ENCODE data around the gene XYLT1.

The XYLT1 gene

DNA sequence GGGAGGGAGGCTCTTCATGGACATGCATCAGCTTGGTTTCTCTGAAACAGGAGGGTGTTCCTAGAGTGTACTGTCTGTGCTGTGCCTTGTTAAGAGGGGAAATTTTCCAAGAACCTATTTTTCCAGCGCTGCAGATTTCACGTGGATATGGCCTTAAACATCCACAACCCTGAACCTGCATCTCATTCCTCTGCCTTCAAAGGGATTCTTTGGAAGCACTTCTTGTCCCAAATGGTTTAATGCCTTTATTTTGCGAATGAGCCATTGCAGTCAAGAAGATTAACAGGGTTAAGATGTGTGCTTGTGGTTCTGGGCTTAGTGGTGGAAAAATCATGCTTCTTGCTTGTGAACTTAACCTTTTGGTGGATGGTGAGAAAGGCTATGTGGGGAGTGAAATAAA is 161.2 kb downstream of the XYLT1 start:
- no peak for ATAC-seq
- no peak for TF ChIP-seq ISL1 (CRISPR knock-in tag; IDR thresholded peaks at IDR 0.05)
- no peak for TF ChIP-seq TCF4 (CRISPR knock-in tag; IDR thresholded peaks at IDR 0.05; ENCODE audit: borderline replicate concordance)
- no peak for TF ChIP-seq TOX (CRISPR knock-in tag; IDR thresholded peaks at IDR 0.05; ENCODE audit: borderline replicate concordance)
- no peak for TF ChIP-seq TSHZ2 (CRISPR knock-in tag; IDR thresholded peaks at IDR 0.05)
- TF ChIP-seq GLIS3 (CRISPR knock-in tag; IDR thresholded peaks at IDR 0.05), result no peak
- TF ChIP-seq PPARA (CRISPR knock-in tag; IDR thresholded peaks at IDR 0.05; ENCODE audit: borderline replicate concordance), result no peak
- TF ChIP-seq, protein P1, sequence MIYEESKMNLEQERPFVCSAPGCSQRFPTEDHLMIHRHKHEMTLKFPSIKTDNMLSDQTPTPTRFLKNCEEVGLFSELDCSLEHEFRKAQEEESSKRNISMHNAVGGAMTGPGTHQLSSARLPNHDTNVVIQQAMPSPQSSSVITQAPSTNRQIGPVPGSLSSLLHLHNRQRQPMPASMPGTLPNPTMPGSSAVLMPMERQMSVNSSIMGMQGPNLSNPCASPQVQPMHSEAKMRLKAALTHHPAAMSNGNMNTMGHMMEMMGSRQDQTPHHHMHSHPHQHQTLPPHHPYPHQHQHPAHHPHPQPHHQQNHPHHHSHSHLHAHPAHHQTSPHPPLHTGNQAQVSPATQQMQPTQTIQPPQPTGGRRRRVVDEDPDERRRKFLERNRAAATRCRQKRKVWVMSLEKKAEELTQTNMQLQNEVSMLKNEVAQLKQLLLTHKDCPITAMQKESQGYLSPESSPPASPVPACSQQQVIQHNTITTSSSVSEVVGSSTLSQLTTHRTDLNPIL (CRISPR knock-in tag; IDR thresholded peaks at IDR 0.05; ENCODE audit: low read depth), result no peak
- TF ChIP-seq ZNF565 (CRISPR knock-in tag; conservative IDR thresholded peaks at IDR 0.05; ENCODE audit: low read depth), result no peak
- TF ChIP-seq, protein P2, sequence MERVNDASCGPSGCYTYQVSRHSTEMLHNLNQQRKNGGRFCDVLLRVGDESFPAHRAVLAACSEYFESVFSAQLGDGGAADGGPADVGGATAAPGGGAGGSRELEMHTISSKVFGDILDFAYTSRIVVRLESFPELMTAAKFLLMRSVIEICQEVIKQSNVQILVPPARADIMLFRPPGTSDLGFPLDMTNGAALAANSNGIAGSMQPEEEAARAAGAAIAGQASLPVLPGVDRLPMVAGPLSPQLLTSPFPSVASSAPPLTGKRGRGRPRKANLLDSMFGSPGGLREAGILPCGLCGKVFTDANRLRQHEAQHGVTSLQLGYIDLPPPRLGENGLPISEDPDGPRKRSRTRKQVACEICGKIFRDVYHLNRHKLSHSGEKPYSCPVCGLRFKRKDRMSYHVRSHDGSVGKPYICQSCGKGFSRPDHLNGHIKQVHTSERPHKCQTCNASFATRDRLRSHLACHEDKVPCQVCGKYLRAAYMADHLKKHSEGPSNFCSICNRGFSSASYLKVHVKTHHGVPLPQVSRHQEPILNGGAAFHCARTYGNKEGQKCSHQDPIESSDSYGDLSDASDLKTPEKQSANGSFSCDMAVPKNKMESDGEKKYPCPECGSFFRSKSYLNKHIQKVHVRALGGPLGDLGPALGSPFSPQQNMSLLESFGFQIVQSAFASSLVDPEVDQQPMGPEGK (CRISPR knock-in tag; IDR thresholded peaks at IDR 0.05; ENCODE audit: borderline replicate concordance), result no peak
- TF ChIP-seq ARNTL (CRISPR knock-in tag; IDR thresholded peaks at IDR 0.05; ENCODE audit: borderline replicate concordance, low read depth), result no peak
- TF ChIP-seq ZFP30 (CRISPR knock-in tag; IDR thresholded peaks at IDR 0.05), result no peak
- TF ChIP-seq ZNF8 (CRISPR knock-in tag; IDR thresholded peaks at IDR 0.05), result no peak
- TF ChIP-seq, protein P3, sequence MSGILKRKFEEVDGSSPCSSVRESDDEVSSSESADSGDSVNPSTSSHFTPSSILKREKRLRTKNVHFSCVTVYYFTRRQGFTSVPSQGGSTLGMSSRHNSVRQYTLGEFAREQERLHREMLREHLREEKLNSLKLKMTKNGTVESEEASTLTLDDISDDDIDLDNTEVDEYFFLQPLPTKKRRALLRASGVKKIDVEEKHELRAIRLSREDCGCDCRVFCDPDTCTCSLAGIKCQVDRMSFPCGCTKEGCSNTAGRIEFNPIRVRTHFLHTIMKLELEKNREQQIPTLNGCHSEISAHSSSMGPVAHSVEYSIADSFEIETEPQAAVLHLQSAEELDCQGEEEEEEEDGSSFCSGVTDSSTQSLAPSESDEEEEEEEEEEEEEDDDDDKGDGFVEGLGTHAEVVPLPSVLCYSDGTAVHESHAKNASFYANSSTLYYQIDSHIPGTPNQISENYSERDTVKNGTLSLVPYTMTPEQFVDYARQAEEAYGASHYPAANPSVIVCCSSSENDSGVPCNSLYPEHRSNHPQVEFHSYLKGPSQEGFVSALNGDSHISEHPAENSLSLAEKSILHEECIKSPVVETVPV (CRISPR knock-in tag; IDR thresholded peaks at IDR 0.05), result no peak
- no peak for TF ChIP-seq ZC3H10 (CRISPR knock-in tag; IDR thresholded peaks at IDR 0.05)
- TF ChIP-seq BACH2 (CRISPR knock-in tag; IDR thresholded peaks at IDR 0.05; ENCODE audit: borderline replicate concordance), result no peak
- TF ChIP-seq SNAI2 (CRISPR knock-in tag; IDR thresholded peaks at IDR 0.05), result no peak
- no peak for TF ChIP-seq ZFP3 (CRISPR knock-in tag; IDR thresholded peaks at IDR 0.05)
- TF ChIP-seq RARB (CRISPR knock-in tag; IDR thresholded peaks at IDR 0.05), result no peak
- no peak for TF ChIP-seq CSDC2 (CRISPR knock-in tag; IDR thresholded peaks at IDR 0.05)
- no peak for TF ChIP-seq OSR1 (CRISPR knock-in tag; IDR thresholded peaks at IDR 0.05)

- ATAC-seq, result no peak
- TF ChIP-seq TOX (CRISPR knock-in tag; IDR thresholded peaks at IDR 0.05; ENCODE audit: borderline replicate concordance) (no peak), BACH2 (CRISPR knock-in tag; IDR thresholded peaks at IDR 0.05; ENCODE audit: borderline replicate concordance) (no peak), ISL1 (CRISPR knock-in tag; IDR thresholded peaks at IDR 0.05) (no peak), TCF4 (CRISPR knock-in tag; IDR thresholded peaks at IDR 0.05; ENCODE audit: borderline replicate concordance) (no peak), ZFP3 (CRISPR knock-in tag; IDR thresholded peaks at IDR 0.05) (no peak), ZNF8 (CRISPR knock-in tag; IDR thresholded peaks at IDR 0.05) (no peak), RARB (CRISPR knock-in tag; IDR thresholded peaks at IDR 0.05) (no peak), SNAI2 (CRISPR knock-in tag; IDR thresholded peaks at IDR 0.05) (no peak), CSDC2 (CRISPR knock-in tag; IDR thresholded peaks at IDR 0.05) (no peak)
- TF ChIP-seq, protein P2 (CRISPR knock-in tag; IDR thresholded peaks at IDR 0.05; ENCODE audit: borderline replicate concordance), result no peak
- TF ChIP-seq, protein P3 (CRISPR knock-in tag; IDR thresholded peaks at IDR 0.05), result no peak
Measured at GRCh38 chr16:17308186-17308585, 162.6 kb downstream of the XYLT1 start.
